ENCODE measurements around the gene SLC1A1.

GRCh38 chr9:4508246-4508906 lies 18.1 kb downstream of the SLC1A1 start:
- TF ChIP-seq CTCF (IDR thresholded peaks at IDR 0.05): no peak
- TF ChIP-seq TCF7L2 (IDR thresholded peaks at IDR 0.05; ENCODE audit: low read depth, low read length): no peak
- TF ChIP-seq POLR2AphosphoS5 (IDR thresholded peaks at IDR 0.05; ENCODE audit: low read depth, low read length): no peak

Data from Panc1 (cell line).